Osteoblast (primary cell): ENCODE results near the gene CENPM. TPM values are rescaled to one million over a fixed set of nuclear protein-coding genes. Genes with fewer than 3 reads are reported as not detected.
A peak's percentile ranks its signal among the peaks of the same experiment; 100 is the strongest.

ENCODE experiments used
- DNase-seq: peaks from one replicate; pipeline ENCODE4 v3.0.0; 2011; ENCODE audit warnings: low spot score, mixed read lengths; ENCODE audit not compliant: insufficient read length; ENCODE audit errors: missing footprints
- H2AFZ ChIP-seq: 2 replicates; pipeline ENCODE4 v1.6.0; 2011; ENCODE audit warnings: mild to moderate bottlenecking, low read length
- H3K27ac ChIP-seq: 2 replicates; pipeline ENCODE4 v1.5.1; 2011; ENCODE audit warnings: mild to moderate bottlenecking, low read depth, low read length, moderate library complexity
- H3K27me3 ChIP-seq: 2 replicates; pipeline ENCODE4 v1.6.0; 2012; ENCODE audit warnings: mild to moderate bottlenecking, control low read depth, inconsistent platforms, low read length, moderate library complexity; ENCODE audit not compliant: insufficient read depth
- H3K36me3 ChIP-seq: 2 replicates; pipeline ENCODE4 v1.5.1; 2011; ENCODE audit warnings: mild to moderate bottlenecking, low read length, control low read depth, moderate library complexity; ENCODE audit not compliant: insufficient read depth
- H3K4me1 ChIP-seq: 2 replicates; pipeline ENCODE4 v1.5.1; 2011; ENCODE audit warnings: mild to moderate bottlenecking, low read length, control low read depth, moderate library complexity; ENCODE audit not compliant: insufficient read depth
- H3K4me2 ChIP-seq: 2 replicates; pipeline ENCODE4 v1.6.0; 2011; ENCODE audit warnings: mild to moderate bottlenecking, low read length; ENCODE audit not compliant: insufficient read depth
- H3K4me3 ChIP-seq: fragments of 200-600 bp; sonication (generic); 3 replicates; pipeline ENCODE4 v1.5.1; 2012; ENCODE audit warnings: mild to moderate bottlenecking, low read length, inconsistent platforms; ENCODE audit not compliant: insufficient read depth
- H3K79me2 ChIP-seq: 2 replicates; pipeline ENCODE4 v1.6.0; 2012; ENCODE audit warnings: mild to moderate bottlenecking, low read length, control low read depth, inconsistent platforms; ENCODE audit not compliant: insufficient read depth
- H3K9me3 ChIP-seq: 2 replicates; pipeline ENCODE4 v1.5.1; 2011; ENCODE audit warnings: low read depth, low read length, control low read depth
- H4K20me1 ChIP-seq: 2 replicates; pipeline ENCODE4 v1.6.0; 2012; ENCODE audit warnings: mild to moderate bottlenecking, low read length, control low read depth; ENCODE audit not compliant: insufficient read depth
- CTCF ChIP-seq: IDR thresholded peaks from 2 replicates; pipeline ENCODE4 v1.5.1; 2011; ENCODE audit warnings: mild to moderate bottlenecking, low read depth, low read length, moderate library complexity; ENCODE audit errors: extremely low read depth
- total RNA-seq: library from RNA; depleted of rRNA; stranded (reverse); fragments of >200 nt; gene quantifications from 2 replicates; pipeline ENCODE4 v1.2.3, GENCODE V29; 2012

Gene CENPM
- total RNA-seq, result 1.2 and 1.8 TPM in 2 replicates

- H3K4me2 ChIP-seq, result peak within 1 kb of the TSS; percentile 99
- no peak for TF ChIP-seq CTCF
- H2AFZ ChIP-seq, result peak within 1 kb of the TSS; percentile 100
- no peaks in the 10 kb centered on the region for H3K27me3 ChIP-seq
- H3K4me1 ChIP-seq, result peaks cover 18% of the 10 kb centered on the region
- peaks cover 4% of the 10 kb centered on the region for H3K36me3 ChIP-seq
- DNase-seq, result peak; percentile 97
- H4K20me1 ChIP-seq, result no peaks in the 10 kb centered on the region
- H3K9me3 ChIP-seq, result no peaks in the 10 kb centered on the region
- H3K79me2 ChIP-seq, result peaks cover 9% of the 10 kb centered on the region
- H3K27ac ChIP-seq, result peak within 1 kb of the TSS; percentile 78
- H3K4me3 ChIP-seq, result peak within 1 kb of the TSS; percentile 96
Measured at GRCh38 chr22:41946629-41947423, at the start of gene CENPM. Gene CENPM, minus strand, starts transcription at chr22:41947152. Its CDS starts 76 bp downstream, at chr22:41947076.

GRCh38 chr22:41995211-41995610 is 48.3 kb upstream of the CENPM start:
- TF ChIP-seq CTCF, result no peak
- DNase-seq, result peak; percentile 23

GRCh38 chr22:41992496-41992895 is 45.5 kb upstream of the CENPM start:
- H3K4me3 ChIP-seq, result no peak overlapping the region
- no peak overlapping the region for H3K27ac ChIP-seq
- no peak overlapping the region for H3K4me2 ChIP-seq
- no peak for TF ChIP-seq CTCF
- H3K4me1 ChIP-seq, result no peaks in the 10 kb centered on the region
- H3K36me3 ChIP-seq, result no peaks in the 10 kb centered on the region
- no peaks in the 10 kb centered on the region for H3K79me2 ChIP-seq
- DNase-seq, result no peak
- peaks cover 14% of the 10 kb centered on the region for H3K27me3 ChIP-seq
- H3K9me3 ChIP-seq, result no peaks in the 10 kb centered on the region
- H4K20me1 ChIP-seq, result no peaks in the 10 kb centered on the region
- no peak overlapping the region for H2AFZ ChIP-seq

More at GRCh38 chr22:41995211-41995610, 48.3 kb upstream of the CENPM start:
- H3K9me3 ChIP-seq, result no peaks in the 10 kb centered on the region
- no peaks in the 10 kb centered on the region for H3K4me1 ChIP-seq
- peaks cover 16% of the 10 kb centered on the region for H3K27me3 ChIP-seq
- H3K27ac ChIP-seq, result no peak overlapping the region
- H4K20me1 ChIP-seq, result no peaks in the 10 kb centered on the region
- H2AFZ ChIP-seq, result no peak overlapping the region
- H3K79me2 ChIP-seq, result no peaks in the 10 kb centered on the region
- H3K4me3 ChIP-seq, result no peak overlapping the region
- H3K4me2 ChIP-seq, result no peak overlapping the region
- no peaks in the 10 kb centered on the region for H3K36me3 ChIP-seq

GRCh38 chr22:41991111-41991510 is 44.2 kb upstream of the CENPM start:
- Histone ChIP-seq H3K27me3 (peaks cover 11% of the 10 kb centered on the region), H3K9me3 (no peaks in the 10 kb centered on the region), H3K4me3 (no peak overlapping the region), H3K4me1 (no peaks in the 10 kb centered on the region), H3K79me2 (no peaks in the 10 kb centered on the region), H2AFZ (no peak overlapping the region), H3K4me2 (no peak overlapping the region), H4K20me1 (no peaks in the 10 kb centered on the region), H3K36me3 (no peaks in the 10 kb centered on the region), H3K27ac (no peak overlapping the region)
- no peak for TF ChIP-seq CTCF
- no peak for DNase-seq
